HT1080 (cell line): ENCODE measurements around the gene MYCBPAP. TPM values are rescaled to one million over a fixed set of nuclear protein-coding genes. Genes with fewer than 3 reads are reported as not detected.

Source experiments
- DNase-seq: peaks from one replicate; pipeline ENCODE4 v3.0.0-alpha.2; 2015; ENCODE audit warnings: low read depth
- total RNA-seq: library from RNA; depleted of rRNA; stranded (reverse); fragments of >200 nt; shearing (Covaris generic); gene quantifications from 2 replicates; pipeline ENCODE4 v1.2.3, GENCODE V29; 2014; rRNA removed

Gene MYCBPAP
- total RNA-seq, 1 experiment from 2014 or later = not detected

DNA sequence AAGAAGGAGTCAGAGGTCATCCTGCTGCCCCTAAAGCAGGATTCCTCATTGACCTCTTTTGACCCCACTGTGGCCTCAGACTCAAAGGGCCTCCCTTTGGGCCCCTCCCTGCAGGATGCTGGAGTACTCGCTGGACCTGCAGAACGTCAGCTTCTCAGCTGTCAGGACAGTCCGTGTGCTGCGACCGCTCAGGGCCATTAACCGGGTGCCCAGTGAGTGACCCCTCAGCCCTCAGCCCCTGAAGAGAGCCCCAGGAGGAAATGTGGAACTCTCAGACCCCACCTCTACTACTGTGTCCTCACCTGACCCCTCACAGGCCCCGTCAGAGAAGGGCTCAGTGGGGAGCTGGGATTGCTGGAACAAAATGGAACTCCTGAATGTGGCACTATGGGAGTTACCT lies 61.4 kb downstream of the MYCBPAP start:
- DNase-seq = no peak

DNA sequence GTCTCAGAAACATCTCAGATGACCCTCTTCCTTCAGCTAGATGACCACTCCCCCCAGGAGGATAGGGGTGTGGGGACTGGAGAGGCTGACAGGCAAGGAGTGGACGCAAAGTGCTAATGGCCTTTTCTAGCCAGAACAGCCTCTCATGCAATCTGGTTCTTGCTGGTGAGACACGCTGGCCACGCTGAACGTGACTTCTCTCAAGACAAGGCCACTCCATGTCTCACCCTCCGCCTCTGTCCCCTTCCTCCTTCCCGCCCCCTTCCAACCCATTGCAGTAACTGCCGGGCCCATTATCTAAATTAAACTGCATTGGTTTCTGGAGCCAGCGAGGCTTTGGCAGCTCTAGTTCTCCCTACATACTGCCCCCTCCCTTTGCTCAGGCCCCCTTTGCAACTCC lies 61.8 kb downstream of the MYCBPAP start:
- DNase-seq = no peak

DNA sequence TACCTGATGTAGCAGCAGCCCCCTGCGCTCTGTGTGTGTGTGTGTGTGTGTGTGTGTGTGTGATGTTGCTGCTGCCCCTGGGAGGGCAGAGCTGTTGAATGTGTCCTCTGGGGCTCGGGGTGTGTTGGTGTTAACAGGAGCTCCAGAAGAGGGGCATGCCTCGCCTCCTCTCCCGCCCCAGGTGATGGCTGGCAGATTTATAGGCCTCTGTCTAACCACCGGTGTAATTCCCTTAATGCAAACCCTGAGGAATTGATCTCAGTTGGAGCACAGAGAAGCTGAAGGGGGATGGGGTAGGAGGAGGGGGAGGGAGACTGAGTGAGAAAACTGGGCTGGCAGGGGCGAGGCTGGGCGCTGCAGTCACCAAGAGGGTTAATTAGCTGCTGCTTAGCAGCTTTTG lies 62.3 kb downstream of the MYCBPAP start:
- DNase-seq = no peak

DNA sequence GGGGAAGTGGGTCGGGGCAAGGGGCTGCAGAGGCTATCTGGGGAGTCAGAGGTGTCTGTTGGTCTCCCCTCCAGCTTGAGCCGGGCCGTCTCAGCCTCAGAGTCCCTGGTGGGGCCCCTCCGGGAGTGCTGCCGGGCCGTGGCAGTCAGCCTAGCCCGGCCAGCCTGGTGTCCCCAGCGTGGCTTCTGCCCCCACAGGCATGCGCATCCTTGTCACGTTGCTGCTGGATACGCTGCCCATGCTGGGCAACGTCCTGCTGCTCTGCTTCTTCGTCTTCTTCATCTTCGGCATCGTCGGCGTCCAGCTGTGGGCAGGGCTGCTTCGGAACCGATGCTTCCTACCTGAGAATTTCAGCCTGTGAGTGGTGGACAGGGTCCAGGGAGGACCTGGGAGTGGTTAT lies 63.4 kb downstream of the MYCBPAP start:
- no peak for DNase-seq

DNA sequence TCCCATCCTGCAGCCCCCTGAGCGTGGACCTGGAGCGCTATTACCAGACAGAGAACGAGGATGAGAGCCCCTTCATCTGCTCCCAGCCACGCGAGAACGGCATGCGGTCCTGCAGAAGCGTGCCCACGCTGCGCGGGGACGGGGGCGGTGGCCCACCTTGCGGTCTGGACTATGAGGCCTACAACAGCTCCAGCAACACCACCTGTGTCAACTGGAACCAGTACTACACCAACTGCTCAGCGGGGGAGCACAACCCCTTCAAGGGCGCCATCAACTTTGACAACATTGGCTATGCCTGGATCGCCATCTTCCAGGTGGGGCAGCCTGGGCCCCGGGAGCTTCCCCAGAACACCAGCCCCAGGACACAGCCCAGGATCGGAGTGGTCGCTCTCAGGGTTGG lies 64.3 kb downstream of the MYCBPAP start:
- DNase-seq = no peak

- DNase-seq = no peak
These were observed 65.8 kb downstream of the MYCBPAP start for GRCh38 chr17:50573866-50574611.

GRCh38 chr17:50575581-50576210 lies 67.5 kb downstream of the MYCBPAP start:
- no peak for DNase-seq

DNA sequence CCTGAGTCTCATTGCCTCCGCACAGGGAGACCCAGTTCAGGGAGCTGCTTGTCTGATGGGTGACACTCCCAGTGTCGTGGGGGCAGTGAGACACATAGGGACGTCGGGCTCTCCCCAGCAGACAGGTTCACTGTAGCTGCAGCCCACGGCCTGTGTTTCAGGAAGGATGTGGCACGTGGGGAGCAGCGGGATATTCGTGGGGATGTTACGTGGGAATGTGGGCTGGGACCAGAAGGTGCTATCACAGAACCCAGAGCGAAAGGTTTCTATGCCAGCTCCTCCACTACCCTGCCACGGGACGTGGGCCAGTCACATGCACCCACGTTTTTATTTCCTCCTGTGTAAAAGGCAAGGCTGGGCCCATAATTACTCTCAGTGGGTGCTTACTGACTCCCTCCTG lies 68.6 kb downstream of the MYCBPAP start:
- DNase-seq = no peak

DNA sequence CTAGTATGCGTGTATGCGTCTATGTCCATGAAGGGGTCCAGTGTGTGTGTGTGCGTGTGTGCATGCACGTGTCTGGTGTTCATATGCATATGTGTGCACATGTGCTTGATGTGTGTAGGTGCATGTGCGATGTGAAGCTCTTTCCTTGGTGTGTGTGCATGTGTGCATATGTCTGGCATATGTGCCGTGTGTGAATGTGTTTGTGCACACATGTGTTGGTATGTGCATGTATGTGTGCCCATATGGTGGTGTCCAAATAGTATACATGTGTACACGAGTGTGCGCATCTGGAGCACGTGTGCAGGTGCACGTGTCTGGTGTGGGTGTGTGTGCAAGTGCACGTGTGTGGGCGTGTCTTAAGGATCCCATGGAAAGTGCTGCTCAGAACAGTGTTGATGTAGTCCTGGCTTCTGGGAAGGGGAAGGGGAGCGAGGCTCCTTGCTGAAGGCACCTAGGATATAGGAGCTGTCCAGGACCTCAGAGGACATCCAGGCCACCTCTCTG lies 69.3 kb downstream of the MYCBPAP start:
- DNase-seq = no peak

DNA sequence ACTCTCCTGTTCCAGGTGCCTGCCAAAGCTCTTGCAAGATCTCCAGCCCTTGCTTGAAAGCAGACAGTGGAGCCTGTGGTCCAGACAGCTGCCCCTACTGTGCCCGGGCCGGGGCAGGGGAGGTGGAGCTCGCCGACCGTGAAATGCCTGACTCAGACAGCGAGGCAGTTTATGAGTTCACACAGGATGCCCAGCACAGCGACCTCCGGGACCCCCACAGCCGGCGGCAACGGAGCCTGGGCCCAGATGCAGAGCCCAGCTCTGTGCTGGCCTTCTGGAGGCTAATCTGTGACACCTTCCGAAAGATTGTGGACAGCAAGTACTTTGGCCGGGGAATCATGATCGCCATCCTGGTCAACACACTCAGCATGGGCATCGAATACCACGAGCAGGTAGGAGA lies 69.9 kb downstream of the MYCBPAP start:
- DNase-seq = no peak

DNA sequence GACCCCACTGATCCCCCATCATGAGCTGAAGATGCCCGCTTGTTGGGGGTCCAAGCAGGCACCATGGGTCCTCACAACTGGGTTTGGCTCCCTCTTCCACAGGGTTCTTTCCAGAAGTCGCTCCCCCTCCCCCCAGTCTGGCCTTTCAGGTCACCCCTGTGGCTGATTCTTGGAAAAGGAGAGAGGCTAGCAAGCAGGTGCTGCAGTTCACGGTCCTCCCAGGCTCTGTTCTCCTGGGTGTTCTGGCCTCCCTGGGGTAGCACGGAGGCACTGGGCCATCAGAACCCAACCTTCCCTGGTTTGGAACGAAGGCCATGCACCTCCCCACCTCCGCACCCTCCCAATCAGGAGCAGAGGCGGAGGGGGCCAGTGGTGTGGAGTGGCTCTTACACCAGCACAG lies 71.2 kb downstream of the MYCBPAP start:
- no peak for DNase-seq

- no peak for DNase-seq
These were observed 72.4 kb downstream of the MYCBPAP start for GRCh38 chr17:50580646-50581045.

Other genes starting within 250 kb of the MYCBPAP start
- 1.7 and 2.5 TPM in 2 replicates for gene TMEM92, start 234.0 kb upstream of the MYCBPAP start, total RNA-seq
- gene XYLT2, start 162.3 kb upstream of the MYCBPAP start, total RNA-seq = 50.5 and 53.4 TPM in 2 replicates
- gene MRPL27, start 135.3 kb upstream of the MYCBPAP start, total RNA-seq = 98.1 and 143 TPM in 2 replicates
- gene EME1, start 135.2 kb upstream of the MYCBPAP start, total RNA-seq = 23.7 and 24.4 TPM in 2 replicates
- gene LRRC59, start 110.9 kb upstream of the MYCBPAP start, total RNA-seq = 235 and 290 TPM in 2 replicates
- gene ACSF2, start 82.2 kb upstream of the MYCBPAP start, total RNA-seq = 9.6 and 11.1 TPM in 2 replicates
- gene CHAD, start 39.6 kb upstream of the MYCBPAP start, total RNA-seq = not detected in 2 replicates
- 28.8 and 30.4 TPM in 2 replicates for gene RSAD1, start 29.6 kb upstream of the MYCBPAP start, total RNA-seq
- gene EPN3, start 24.3 kb downstream of the MYCBPAP start, total RNA-seq = not detected in 2 replicates
- gene SPATA20, start 38.7 kb downstream of the MYCBPAP start, total RNA-seq = 51.3 and 51.6 TPM in 2 replicates
- gene CACNA1G, start 52.3 kb downstream of the MYCBPAP start, total RNA-seq = 0.03 and 0.40 TPM in 2 replicates
- 6.4 and 9.1 TPM in 2 replicates for gene ABCC3, start 126.4 kb downstream of the MYCBPAP start, total RNA-seq
- gene ANKRD40, start 199.5 kb downstream of the MYCBPAP start, total RNA-seq = 30.1 and 37.3 TPM in 2 replicates
- 41.7 and 45.9 TPM in 2 replicates for gene LUC7L3, start 211.2 kb downstream of the MYCBPAP start, total RNA-seq